NCI-H2107 treated with DMSO at 0.1 percent for 48 hours (cell line): ENCODE results near the gene HNMT.
"Not testable (repeated sequence)": the region's sequence is repeated elsewhere in the genome, so short reads cannot be mapped to it uniquely, and the experiment has no call there.

Experiments
- DNase-seq: peaks from one replicate; lab custom pipeline; 2025; ENCODE audit not compliant: unreplicated experiment; lab: John Stamatoyannopoulos, UW

HNMT gene

GRCh38 chr2:137945229-137945628 lies 19.0 kb upstream of the HNMT start:
- no peak for DNase-seq

GRCh38 chr2:137946227-137946626 lies 18.0 kb upstream of the HNMT start:
- DNase-seq: no peak

GRCh38 chr2:137947032-137947727 lies 17.1 kb upstream of the HNMT start:
- no peak for DNase-seq

DNA sequence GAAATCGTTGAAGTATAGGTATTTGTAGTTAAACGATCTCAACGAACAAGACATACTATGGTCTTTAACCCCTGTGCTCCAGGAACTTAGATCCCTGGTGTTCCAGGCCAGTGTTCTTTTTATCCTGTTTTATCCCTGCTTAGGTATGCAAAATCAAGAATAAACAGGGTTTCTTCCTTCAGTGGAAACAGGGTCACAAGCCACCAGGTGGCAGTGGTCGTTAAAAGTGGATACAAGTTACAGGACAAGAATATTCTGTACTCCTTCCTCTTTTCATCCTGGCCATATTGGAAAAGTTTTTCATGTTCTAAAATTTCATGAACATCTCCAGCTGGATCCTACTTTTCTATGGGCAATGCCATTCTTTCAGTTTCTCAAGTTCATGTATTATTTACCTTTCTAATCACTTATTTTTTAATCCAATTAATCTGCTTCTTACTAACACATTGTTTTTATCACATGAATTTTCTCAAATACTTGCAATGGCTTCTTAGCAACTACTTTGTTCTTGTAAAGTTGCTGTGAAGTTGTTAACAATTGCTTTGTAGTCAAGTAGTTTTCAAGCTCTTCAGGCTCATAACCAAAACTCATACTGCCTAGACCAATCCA lies 16.4 kb upstream of the HNMT start:
- DNase-seq: peak; percentile 7

DNA sequence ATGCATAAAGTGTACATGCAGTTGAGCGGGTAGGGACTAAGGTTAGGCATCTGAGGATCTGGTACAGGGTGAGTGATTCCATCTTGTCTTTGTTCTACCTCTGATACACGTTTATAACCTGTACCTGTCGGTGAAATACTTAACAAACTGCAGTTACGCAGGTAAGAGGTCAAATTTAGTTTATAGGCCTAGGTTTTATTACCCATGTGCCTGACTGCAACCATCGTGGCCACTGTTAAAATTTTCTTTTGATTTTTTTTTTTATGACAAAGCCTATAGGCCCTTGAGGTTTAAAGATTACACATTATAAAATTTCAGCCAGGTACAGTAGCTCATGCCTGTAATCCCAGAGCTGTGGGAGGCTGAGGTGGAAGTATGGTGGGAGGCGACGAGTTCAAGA lies 15.4 kb upstream of the HNMT start:
- DNase-seq: no peak

DNA sequence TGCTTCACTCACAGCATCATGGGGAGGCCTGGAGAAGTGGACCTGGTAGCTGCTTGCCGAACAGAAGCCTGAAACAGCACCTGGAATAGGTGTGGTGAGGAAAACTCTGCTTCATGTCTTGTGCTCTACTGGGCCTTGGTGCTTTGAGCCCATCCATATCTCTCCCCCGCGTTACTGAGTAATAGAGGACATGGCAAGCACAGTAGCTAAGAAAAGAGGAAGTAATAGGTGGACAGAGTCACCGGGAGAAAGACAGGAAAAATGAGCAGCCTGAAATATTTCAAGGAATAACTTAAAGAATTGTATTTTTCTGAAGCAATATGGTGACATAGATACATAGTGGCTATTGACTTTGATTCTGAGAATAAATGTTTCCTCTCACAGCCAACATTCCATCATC lies 14.0 kb upstream of the HNMT start:
- no peak for DNase-seq

DNA sequence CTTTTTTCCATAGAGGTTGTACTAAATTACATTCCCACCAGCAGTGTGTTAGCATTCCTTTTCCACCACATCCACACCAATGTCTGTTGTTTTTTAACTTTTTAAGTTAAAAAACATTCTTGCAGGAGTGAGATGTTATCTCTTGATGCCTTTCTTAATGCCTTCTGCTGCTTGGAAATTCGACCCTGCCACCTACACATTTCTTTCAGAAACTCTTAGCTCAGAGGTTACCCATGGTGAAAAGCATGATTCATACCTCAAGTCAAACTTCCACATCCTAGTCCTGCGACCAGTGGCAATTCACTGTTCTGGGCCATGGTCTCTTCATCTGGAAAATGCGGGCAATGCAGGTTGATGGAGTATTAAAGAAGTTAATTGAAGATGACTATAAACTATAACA lies 12.7 kb upstream of the HNMT start:
- DNase-seq: no peak

DNA sequence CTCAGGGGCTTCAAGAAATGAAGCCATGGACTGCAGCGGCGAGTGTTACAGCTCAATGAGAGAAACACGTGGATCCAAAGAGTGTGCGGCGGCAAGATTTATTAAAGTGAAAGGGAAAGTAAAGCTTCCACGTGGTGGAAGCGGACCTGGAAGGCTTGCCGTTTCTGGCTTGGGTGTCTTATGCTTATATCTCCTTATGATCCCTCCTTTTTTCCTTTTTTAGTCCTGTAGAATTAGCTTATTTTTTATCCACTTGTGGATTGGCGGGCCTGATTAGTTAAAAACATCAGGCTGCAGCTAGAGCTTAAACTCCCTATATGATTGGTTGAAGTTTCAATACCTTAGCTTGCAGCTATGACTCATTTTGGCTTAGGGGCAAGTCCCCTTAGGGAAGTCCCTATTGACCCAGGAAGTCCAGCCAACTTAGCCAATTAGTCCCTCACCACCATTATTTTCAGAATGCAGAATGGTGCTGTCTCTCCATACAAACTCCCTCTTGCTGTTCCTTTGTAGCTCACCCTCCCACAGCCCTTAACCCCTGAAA lies 11.6 kb upstream of the HNMT start:
- DNase-seq: no peak

- DNase-seq: no peak
Measured at GRCh38 chr2:137955536-137955935, 8.7 kb upstream of the HNMT start.

- no peak for DNase-seq
Measured at GRCh38 chr2:137957033-137957432, 7.2 kb upstream of the HNMT start.

DNA sequence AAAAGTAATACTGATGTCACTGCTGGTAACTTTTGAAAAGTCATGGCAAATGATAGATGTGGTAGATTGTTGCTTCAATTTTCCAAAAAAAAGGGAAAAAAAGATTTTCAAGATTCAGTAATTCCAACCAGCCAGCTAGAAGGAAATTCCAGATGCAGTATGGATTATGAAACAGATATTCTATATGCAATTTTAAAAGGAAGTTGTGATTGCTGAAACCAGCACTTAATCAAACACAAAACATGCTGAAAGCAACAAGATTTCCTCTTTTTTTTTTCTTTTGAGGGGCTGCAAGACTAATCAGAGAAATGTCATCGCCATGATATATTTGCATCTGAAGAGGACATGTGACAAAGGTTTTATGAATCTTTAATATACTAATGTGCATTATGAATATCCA lies 5.1 kb upstream of the HNMT start:
- no peak for DNase-seq

DNA sequence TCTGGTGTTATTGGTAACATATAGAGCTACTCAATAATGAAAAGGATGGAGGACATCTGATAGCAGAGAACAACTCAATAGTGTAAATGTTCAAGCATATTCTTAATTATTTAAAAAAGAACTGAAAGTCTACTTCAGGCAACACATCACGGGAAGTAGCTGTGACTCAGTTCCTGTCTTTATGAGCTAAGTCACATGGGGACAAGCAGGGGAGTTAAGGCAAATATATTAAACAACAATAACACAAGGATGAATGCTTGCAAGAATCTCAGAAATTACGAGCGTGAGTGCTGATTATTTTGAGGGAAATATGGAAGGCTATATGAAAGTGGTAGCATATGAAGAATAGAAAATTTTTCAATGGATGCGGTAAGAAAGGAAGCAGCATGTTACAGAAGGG lies 4.0 kb upstream of the HNMT start:
- DNase-seq: no peak

DNA sequence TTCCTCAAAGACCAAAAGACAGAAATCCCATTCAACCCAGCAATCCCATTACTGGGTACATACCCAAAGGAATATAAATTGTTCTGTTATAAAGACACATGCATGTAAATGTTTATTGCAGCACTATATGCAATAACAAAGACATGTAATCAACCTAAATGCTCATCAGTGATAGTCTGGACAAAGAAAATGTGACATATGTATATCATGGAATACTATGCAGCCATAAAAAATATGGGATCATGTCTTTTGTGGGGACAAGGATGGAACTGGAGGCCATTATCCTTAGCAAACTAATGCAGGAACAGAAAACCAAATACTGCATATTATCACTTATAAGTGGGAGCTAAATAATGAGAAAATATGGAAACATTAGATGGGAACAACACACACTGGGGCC lies 2.7 kb upstream of the HNMT start:
- DNase-seq: no peak

- DNase-seq: no peak
Measured at GRCh38 chr2:137963535-137964065, 673 bp upstream of the HNMT start.

GRCh38 chr2:137964859-137965459 lies 686 bp downstream of the HNMT start:
- DNase-seq: no peak

DNA sequence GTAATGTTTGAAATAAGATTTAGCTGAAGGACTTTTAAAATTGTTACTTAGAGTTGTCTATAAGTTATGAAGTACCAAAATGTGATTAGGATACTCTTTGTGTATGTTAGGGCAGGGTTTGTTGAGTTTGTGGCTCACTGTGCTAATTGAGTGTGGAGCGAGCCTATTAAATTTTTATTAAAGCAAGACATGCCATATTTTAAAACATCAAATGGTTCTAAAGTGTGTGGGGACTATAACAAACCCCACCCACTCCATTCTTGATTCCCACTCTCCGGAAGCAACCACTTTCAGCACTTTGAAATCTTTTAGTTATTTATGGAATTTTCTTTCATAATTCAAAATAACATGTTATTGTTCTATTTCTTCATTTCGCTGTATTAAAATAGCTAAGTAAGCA lies 1.8 kb downstream of the HNMT start:
- no peak for DNase-seq

DNA sequence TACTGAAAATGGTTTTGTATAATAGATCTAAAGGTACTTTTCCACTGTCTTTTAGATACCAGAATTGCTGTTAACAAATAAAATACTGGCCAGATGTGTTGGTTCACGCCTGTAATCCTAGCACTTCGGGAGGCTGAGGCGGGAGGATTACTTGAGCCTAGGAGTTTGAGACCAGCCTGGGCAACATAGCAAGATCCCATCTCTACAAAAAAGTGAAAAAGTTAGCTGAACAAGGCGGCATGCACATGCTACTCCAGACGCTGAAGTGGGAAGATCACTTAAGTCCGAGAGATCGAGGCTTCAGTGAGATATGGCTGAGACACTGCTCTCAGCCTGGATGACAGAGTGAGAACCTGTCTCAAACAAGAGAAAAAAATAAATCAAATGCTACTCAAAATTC lies 2.8 kb downstream of the HNMT start:
- DNase-seq: no peak

- DNase-seq: no peak
Measured at GRCh38 chr2:137968477-137969417, 4.5 kb downstream of the HNMT start.

- peak; percentile 67 for DNase-seq
Measured at GRCh38 chr2:137969418-137969765, 5.1 kb downstream of the HNMT start.

DNA sequence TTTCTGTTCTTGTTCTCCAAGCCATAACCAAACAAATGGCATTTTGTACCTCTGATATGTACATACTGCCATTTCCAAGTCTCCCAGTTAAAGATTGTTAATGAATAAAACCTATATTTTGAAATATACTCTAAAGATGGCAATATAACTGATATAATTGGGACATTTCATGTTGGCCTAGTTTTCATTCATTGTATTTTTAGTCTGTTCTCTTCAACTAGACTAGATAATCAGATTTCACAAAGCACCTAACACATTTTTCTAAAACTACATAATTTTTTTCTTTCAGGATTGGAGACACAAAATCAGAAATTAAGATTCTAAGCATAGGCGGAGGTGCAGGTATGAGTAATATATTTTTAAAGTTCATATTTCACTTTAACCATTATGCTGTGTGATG lies 5.6 kb downstream of the HNMT start:
- DNase-seq: no peak

DNA sequence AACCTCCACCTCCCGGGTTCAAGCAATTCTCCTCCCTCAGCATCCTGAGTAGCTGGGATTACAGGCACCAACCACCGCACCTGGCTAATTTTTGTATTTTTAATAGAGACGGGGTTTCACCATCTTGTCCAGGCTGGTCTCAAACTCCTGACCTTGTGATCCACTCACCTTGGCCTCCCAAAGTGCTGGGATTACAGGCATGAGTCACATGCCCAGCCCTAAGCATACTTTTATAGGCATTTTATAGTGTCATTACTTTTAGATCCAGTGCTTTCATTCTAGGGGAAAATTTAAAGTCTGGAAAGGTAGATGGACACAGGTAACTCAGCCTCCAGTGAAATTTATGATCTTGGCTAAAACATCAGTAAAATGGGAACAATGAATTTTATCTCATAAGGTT lies 7.0 kb downstream of the HNMT start:
- not testable (repeated sequence) for DNase-seq
